Right lobe of liver (tissue), 6 donors: Measurements from ENCODE around the gene DOK6. TPM values are rescaled to one million over a fixed set of nuclear protein-coding genes. Genes with fewer than 3 reads are reported as not detected.

Source experiments
- ATAC-seq, 4 donors: fragments of 200-7000 bp; cut with Tn5 transposase; one replicate each; pipeline ENCODE4 v1.9.1; 2020; ENCODE audit warnings: mild to moderate bottlenecking in 4 of 4, moderate library complexity in 4 of 4
- DNase-seq, 3 donors: peaks; one replicate each; pipeline ENCODE4 v3.0.0-alpha.2; 2020
- H3K27ac ChIP-seq, 3 donors: fragments of 200-600 bp; one replicate each; pipeline ENCODE4 v1.8.0; 2022
- H3K27me3 ChIP-seq, 2 donors: fragments of 200-600 bp; one replicate each; pipeline ENCODE4 v1.8.0; 2022
- H3K36me3 ChIP-seq, 4 donors: fragments of 200-600 bp; sonication (generic) in 1 of 4; one replicate each; pipeline versions ENCODE4 v1.5.1 to v1.8.0; 2017 to 2022; ENCODE audit warnings: control low read depth in 1 of 4
- H3K4me1 ChIP-seq, 4 donors: fragments of 200-600 bp; sonication (generic) in 1 of 4; one replicate each; pipeline versions ENCODE4 v1.5.1 to v1.8.0; 2017 to 2022; ENCODE audit warnings: control low read depth in 1 of 4
- H3K4me3 ChIP-seq, 3 donors: fragments of 200-600 bp; one replicate each; pipeline ENCODE4 v1.8.0; 2022
- H3K9me3 ChIP-seq, 4 donors: fragments of 200-600 bp; sonication (generic) in 1 of 4; one replicate each; pipeline versions ENCODE4 v1.5.1 to v1.8.0; 2017 to 2022; ENCODE audit warnings: control low read depth in 1 of 4
- CTCF ChIP-seq, 4 donors: fragments of 200-600 bp in 3 of 4; fragments of 450-650 bp in 1 of 4; IDR thresholded peaks; one replicate each; pipeline versions ENCODE4 v1.5.1 to v1.8.0; 2016 to 2022; ENCODE audit warnings: antibody characterized with exemption in 4 of 4, mild to moderate bottlenecking in 2 of 4
- POLR2A ChIP-seq: fragments of 450-650 bp; IDR thresholded peaks from one replicate; pipeline ENCODE4 v1.6.1; 2017; ENCODE audit warnings: antibody characterized with exemption, mild to moderate bottlenecking
- WGBS: methylation state at CpG from one replicate; pipeline ENCODE4 v1.1.6; 2018; ENCODE audit warnings: low coverage, low lambda C conversion rate; ENCODE audit not compliant: insufficient coverage; ENCODE audit errors: missing lambda C conversion rate; 5-methylcytosine and 5-hydroxymethylcytosine counted together
- intact Hi-C, 2 donors: fragments of 100-400 bp; cut with DNase I; formaldehyde crosslinking; loops; one replicate each; pipeline versions ENCODE4 v1.11.2 to v1.14.1; 2022
- total RNA-seq, 6 experiments: library from RNA; depleted of rRNA in 2 of 6; stranded (reverse); fragments of >200 nt in 2 of 6; fragmentation: NEBNext Ultra II Directional in 3 of 6; extraction: Animal tissue kit (Norgen Biotek cat#: 25700) in 3 of 6; gene quantifications; one replicate each; pipeline versions ENCODE4 v1.1.0 to v1.2.4, GENCODE V29; 2016 to 2023
- donor health status: DM: no; HTN: yes; CAD: no.
- donor health status: DM: no; HTN: no; CAD: no.
- donor health status: DM: no; HTN: no; CAD: no.
- donor health status: DM: no; HTN: yes; CAD: no.
- donor health status: DM: no; HTN: yes; CAD: no.

Gene DOK6
- total RNA-seq, 6 experiments from 2014 or later = 0.37 to 2.9 (median 2.1) TPM; not detected in 1

- no peak overlapping the region for H3K4me3 ChIP-seq
- no peaks in the 10 kb centered on the region for H3K9me3 ChIP-seq
- no peaks in the 10 kb centered on the region for H3K4me1 ChIP-seq
- H3K36me3 ChIP-seq = no peaks in the 10 kb centered on the region
- H3K27me3 ChIP-seq = no peaks in the 10 kb centered on the region
- no peak overlapping the region for H3K27ac ChIP-seq
- TF ChIP-seq CTCF (IDR thresholded peaks at IDR 0.05) (no peak), POLR2A (no peak)
- 45% methylated on average over 2 of the region's 2 CpGs for WGBS
- DNase-seq (no peak), ATAC-seq (no peak)
- intact Hi-C loops = no loop called here
These were observed 354.4 kb downstream of the DOK6 start for GRCh38 chr18:69755041-69755440.

- ATAC-seq (no peak), DNase-seq (no peak)
- TF ChIP-seq POLR2A = no peak
- TF ChIP-seq CTCF (IDR thresholded peaks at IDR 0.05) = no peak
- no peaks in the 10 kb centered on the region for H3K27me3 ChIP-seq
- intact Hi-C loops = no loop called here
- H3K9me3 ChIP-seq = no peaks in the 10 kb centered on the region
- no peak overlapping the region for H3K27ac ChIP-seq
- WGBS = 68% methylated on average over 6 of the region's 6 CpGs
- H3K36me3 ChIP-seq = no peaks in the 10 kb centered on the region
- no peak overlapping the region for H3K4me3 ChIP-seq
- no peaks in the 10 kb centered on the region for H3K4me1 ChIP-seq
These were observed 355.3 kb downstream of the DOK6 start for GRCh38 chr18:69755856-69756496.

GRCh38 chr18:69757733-69758132 is 357.0 kb downstream of the DOK6 start:
- Histone ChIP-seq H3K27ac (no peak overlapping the region), H3K9me3 (no peaks in the 10 kb centered on the region), H3K4me1 (no peaks in the 10 kb centered on the region), H3K27me3 (no peaks in the 10 kb centered on the region), H3K4me3 (no peak overlapping the region), H3K36me3 (no peaks in the 10 kb centered on the region)
- TF ChIP-seq POLR2A (no peak), CTCF (IDR thresholded peaks at IDR 0.05) (no peak)
- intact Hi-C loops = no loop called here
- 27% methylated on average over 5 of the region's 6 CpGs for WGBS
- ATAC-seq (no peak), DNase-seq (no peak)

GRCh38 chr18:69758458-69758857 is 357.8 kb downstream of the DOK6 start:
- no peak for TF ChIP-seq CTCF (IDR thresholded peaks at IDR 0.05)
- no peak for TF ChIP-seq POLR2A
- DNase-seq (no peak), ATAC-seq (no peak)
- Histone ChIP-seq H3K27ac (no peak overlapping the region), H3K27me3 (no peaks in the 10 kb centered on the region), H3K36me3 (no peaks in the 10 kb centered on the region), H3K9me3 (no peaks in the 10 kb centered on the region), H3K4me1 (no peaks in the 10 kb centered on the region), H3K4me3 (no peak overlapping the region)
- intact Hi-C loops = no loop called here

- no peaks in the 10 kb centered on the region for H3K27me3 ChIP-seq
- no peaks in the 10 kb centered on the region for H3K9me3 ChIP-seq
- H3K36me3 ChIP-seq = no peaks in the 10 kb centered on the region
- no peak for ATAC-seq
- H3K27ac ChIP-seq = no peak overlapping the region
- TF ChIP-seq CTCF (IDR thresholded peaks at IDR 0.05) = no peak
- no peak for TF ChIP-seq POLR2A
- intact Hi-C loops = no loop called here
- WGBS = 71% methylated on average over 2 of the region's 2 CpGs
- H3K4me3 ChIP-seq = no peak overlapping the region
- no peak for DNase-seq
- H3K4me1 ChIP-seq = no peaks in the 10 kb centered on the region
These were observed 358.4 kb downstream of the DOK6 start for GRCh38 chr18:69759046-69759445.
